K562 (cell line): ENCODE measurements around the gene FERMT3. TPM values are rescaled to one million over a fixed set of nuclear protein-coding genes. Genes with fewer than 3 reads are reported as not detected.
A peak's percentile ranks its signal among the peaks of the same experiment; 100 is the strongest.

Experiments used
- COPS2 ChIP-seq: fragments of 450-650 bp; conservative IDR thresholded peaks from 2 replicates; pipeline ENCODE4 v1.6.1; 2016; ENCODE audit warnings: mild to moderate bottlenecking, moderate library complexity
- CREB1 ChIP-seq, 2 experiments: sonication (generic) in 1 of 2; formaldehyde crosslinking in 1 of 2; IDR thresholded peaks; 2 replicates each; pipeline versions ENCODE4 v1.6.1 to v1.8.0; 2012 to 2022; ENCODE audit warnings: inconsistent platforms in 1 of 2, mild to moderate bottlenecking in 1 of 2, missing genetic modification reagents in 1 of 2, moderate library complexity in 1 of 2
- ESRRB ChIP-seq: fragments of 250-450 bp; sonication (Bioruptor Pico); IDR thresholded peaks from 2 replicates; pipeline ENCODE4 v1.5.0; 2020; ENCODE audit warnings: mild to moderate bottlenecking, moderate library complexity, borderline replicate concordance
- KAT7 ChIP-seq: sonication (generic); formaldehyde crosslinking; IDR thresholded peaks from 2 replicates; pipeline ENCODE4 v1.8.0; 2022; ENCODE audit warnings: missing genetic modification reagents, mild to moderate bottlenecking, borderline replicate concordance
- KDM5B ChIP-seq: fragments of 200-600 bp; sonication (generic); IDR thresholded peaks from 2 replicates; pipeline ENCODE4 v1.6.1; 2012; ENCODE audit warnings: low read depth, mild to moderate bottlenecking, moderate library complexity, low read length, control low read depth, inconsistent platforms; ENCODE audit not compliant: insufficient replicate concordance
- MTA3 ChIP-seq: fragments of 450-650 bp; formaldehyde crosslinking; IDR thresholded peaks from 2 replicates; pipeline ENCODE4 v1.6.1; 2017; ENCODE audit warnings: mild to moderate bottlenecking, borderline replicate concordance
- MYNN ChIP-seq, 2 experiments: sonication (generic); formaldehyde crosslinking in 1 of 2; IDR thresholded peaks; 2 replicates each; pipeline versions ENCODE4 v1.5.0 to v1.6.1; 2016 to 2020; ENCODE audit warnings: antibody characterized with exemption in 1 of 2, missing genetic modification reagents in 1 of 2
- PHF8 ChIP-seq: fragments of 200-600 bp; sonication (generic); IDR thresholded peaks from 2 replicates; pipeline ENCODE4 v1.6.1; 2012; ENCODE audit warnings: mixed run types, mild to moderate bottlenecking, inconsistent platforms, low read length, moderate library complexity, borderline replicate concordance
- SIN3A ChIP-seq, 2 experiments: fragments of 150-350 bp in 1 of 2; IDR thresholded peaks; 2 replicates each; pipeline ENCODE4 v1.6.1; 2011 to 2016; ENCODE audit warnings: borderline replicate concordance in 2 of 2, low read depth in 2 of 2, low read length in 2 of 2, mild to moderate bottlenecking in 2 of 2, moderate library complexity in 2 of 2; ENCODE audit not compliant: control insufficient read depth in 1 of 2
- TCF7 ChIP-seq: sonication (generic); IDR thresholded peaks from 2 replicates; pipeline ENCODE4 v1.6.1; 2016; ENCODE audit warnings: antibody characterized with exemption, borderline replicate concordance
- ZBTB7A ChIP-seq: IDR thresholded peaks from 2 replicates; pipeline ENCODE4 v1.6.1; 2011; ENCODE audit warnings: low read depth, mild to moderate bottlenecking, low read length, moderate library complexity, borderline replicate concordance; ENCODE audit not compliant: control insufficient read depth
- ZNF408 ChIP-seq: fragments of 250-450 bp; sonication (Bioruptor Pico); IDR thresholded peaks from 2 replicates; pipeline ENCODE4 v1.4.0; 2020; ENCODE audit warnings: low read depth, mild to moderate bottlenecking, moderate library complexity
- polyA plus RNA-seq, 8 experiments: library from polyadenylated mRNA; depleted of rRNA in 4 of 8; stranded (reverse) in 5 of 8; unstranded in 3 of 8; fragments of >200 nt; fragmentation: Nextera tagmentation in 2 of 8; fragmentation: Illumina TruSeq in 1 of 8; extraction: Ambion mirVana in 2 of 8; extraction: Trizol in 1 of 8; gene quantifications; 2 replicates each; pipeline versions ENCODE4 v1.2.1 to v1.2.3, GENCODE V29; 2011 to 2014; ENCODE audit warnings: inconsistent platforms in 1 of 8, missing spikeins in 1 of 8
- total RNA-seq, 7 experiments: library from RNA; depleted of rRNA in 6 of 7; stranded (reverse); fragments of >200 nt in 6 of 7; fragmentation: Illumina TruSeq in 2 of 7; extraction: Trizol in 2 of 7; gene quantifications; 2 replicates each; pipeline versions ENCODE4 v1.2.1 to v1.2.3, GENCODE V29; 2011 to 2021; ENCODE audit warnings: low replicate concordance in 1 of 7
- TF ChIP-seq, protein P1 (sequence below): fragments of 450-650 bp; formaldehyde crosslinking; IDR thresholded peaks from 2 replicates; pipeline ENCODE4 v1.4.0; 2020; ENCODE audit warnings: mild to moderate bottlenecking, moderate library complexity
- TF ChIP-seq, protein P2 (sequence below): IDR thresholded peaks from 2 replicates; pipeline ENCODE4 v1.6.1; 2011; ENCODE audit warnings: borderline replicate concordance, low read depth, mild to moderate bottlenecking, moderate library complexity, low read length; ENCODE audit not compliant: insufficient read depth, poor library complexity, severe bottlenecking
- TF ChIP-seq, protein P3 (sequence below): fragments of 450-650 bp; IDR thresholded peaks from 2 replicates; pipeline ENCODE4 v1.6.1; 2014; ENCODE audit warnings: low read depth, mild to moderate bottlenecking, moderate library complexity, borderline replicate concordance

FERMT3 gene
- total and polyA plus RNA-seq, 9 of the 15 experiments (the other 6 are each of a cell fraction or from before 2014, with no cell fraction given) = 3.2 to 275 (median 79.7) TPM

DNA sequence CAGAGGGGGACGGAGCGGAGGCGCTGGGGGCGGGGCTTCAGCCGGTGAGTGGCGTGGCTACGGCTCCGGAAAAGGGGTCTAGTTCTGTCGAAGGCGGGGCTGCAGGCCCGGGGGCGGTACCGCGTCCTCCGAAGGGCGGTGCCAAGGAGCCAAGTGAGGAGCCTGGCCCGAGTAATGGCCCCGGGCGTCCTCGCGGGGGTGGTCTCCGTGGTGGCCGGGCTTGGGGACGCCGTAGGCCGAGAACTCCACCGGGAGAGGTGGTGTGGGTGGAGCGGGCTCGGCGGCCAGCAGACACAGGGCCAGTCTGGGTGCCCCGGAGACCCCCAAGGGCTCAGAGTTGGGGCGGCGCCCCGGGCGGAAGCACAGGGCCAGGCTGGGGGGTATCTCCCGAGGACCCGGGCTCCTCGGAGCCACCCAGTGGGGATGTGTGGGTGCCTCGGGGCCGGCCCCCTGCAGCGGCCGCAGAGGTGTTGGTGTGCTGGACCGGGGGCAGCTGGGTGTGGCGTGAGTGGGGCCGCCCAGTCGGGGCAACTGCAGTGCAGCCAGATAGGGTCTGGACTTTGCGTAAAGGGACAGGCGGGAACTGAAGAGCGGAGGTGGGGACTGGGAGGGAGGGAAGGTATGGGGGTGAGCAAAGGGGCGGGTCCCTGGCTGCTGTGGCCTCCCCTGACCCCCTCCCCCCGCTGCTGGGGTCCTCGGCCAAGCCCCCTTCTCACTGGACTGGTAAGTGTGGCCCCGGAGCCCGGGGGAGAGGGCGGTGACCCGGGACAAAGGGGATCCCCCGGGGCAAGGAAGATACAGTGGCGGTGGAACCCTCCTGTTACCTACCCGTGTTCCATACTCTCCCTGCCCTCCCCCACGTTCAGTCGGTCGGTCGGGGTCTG, 35.2 kb downstream of the FERMT3 start (continued):
- TF ChIP-seq, protein P1, sequence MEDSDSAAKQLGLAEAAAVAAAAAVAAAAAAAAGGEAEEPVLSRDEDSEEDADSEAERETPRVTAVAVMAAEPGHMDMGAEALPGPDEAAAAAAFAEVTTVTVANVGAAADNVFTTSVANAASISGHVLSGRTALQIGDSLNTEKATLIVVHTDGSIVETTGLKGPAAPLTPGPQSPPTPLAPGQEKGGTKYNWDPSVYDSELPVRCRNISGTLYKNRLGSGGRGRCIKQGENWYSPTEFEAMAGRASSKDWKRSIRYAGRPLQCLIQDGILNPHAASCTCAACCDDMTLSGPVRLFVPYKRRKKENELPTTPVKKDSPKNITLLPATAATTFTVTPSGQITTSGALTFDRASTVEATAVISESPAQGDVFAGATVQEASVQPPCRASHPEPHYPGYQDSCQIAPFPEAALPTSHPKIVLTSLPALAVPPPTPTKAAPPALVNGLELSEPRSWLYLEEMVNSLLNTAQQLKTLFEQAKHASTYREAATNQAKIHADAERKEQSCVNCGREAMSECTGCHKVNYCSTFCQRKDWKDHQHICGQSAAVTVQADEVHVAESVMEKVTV (CRISPR knock-in tag) = no peak
- TF ChIP-seq ESRRB (CRISPR knock-in tag) (0 out of 2 replicates have a peak, but pooled peaks have one; percentile 70), TCF7 (no peak), COPS2 (no peak), MYNN (IDR thresholded peaks at IDR 0.05) (0 out of 2 replicates have a peak, but pooled peaks have one; percentile 43), MYNN (CRISPR knock-in tag; IDR thresholded peaks at IDR 0.05) (no peak), KAT7 (CRISPR knock-in tag) (no peak; the same call in 1 of the 2 replicates), MTA3 (0 out of 2 replicates have a peak, but pooled peaks have one; percentile 26), ZBTB7A (peak; percentile 66), CREB1 (IDR thresholded peaks at IDR 0.05) (no peak), CREB1 (CRISPR knock-in tag; IDR thresholded peaks at IDR 0.05) (no peak), ZNF408 (no peak), KDM5B (peak; percentile 65), PHF8 (peak; percentile 64; the same call in 1 of the 2 replicates), SIN3A (IDR thresholded peaks at IDR 0.05; ENCODE audit: borderline replicate concordance in 2 of 2, control insufficient read depth in 1 of 2, low read depth in 2 of 2, low read length in 2 of 2) (0 out of 4 replicates have a peak, but pooled peaks of 1 of the 2 experiments have one; percentile 18)
- TF ChIP-seq, protein P2, sequence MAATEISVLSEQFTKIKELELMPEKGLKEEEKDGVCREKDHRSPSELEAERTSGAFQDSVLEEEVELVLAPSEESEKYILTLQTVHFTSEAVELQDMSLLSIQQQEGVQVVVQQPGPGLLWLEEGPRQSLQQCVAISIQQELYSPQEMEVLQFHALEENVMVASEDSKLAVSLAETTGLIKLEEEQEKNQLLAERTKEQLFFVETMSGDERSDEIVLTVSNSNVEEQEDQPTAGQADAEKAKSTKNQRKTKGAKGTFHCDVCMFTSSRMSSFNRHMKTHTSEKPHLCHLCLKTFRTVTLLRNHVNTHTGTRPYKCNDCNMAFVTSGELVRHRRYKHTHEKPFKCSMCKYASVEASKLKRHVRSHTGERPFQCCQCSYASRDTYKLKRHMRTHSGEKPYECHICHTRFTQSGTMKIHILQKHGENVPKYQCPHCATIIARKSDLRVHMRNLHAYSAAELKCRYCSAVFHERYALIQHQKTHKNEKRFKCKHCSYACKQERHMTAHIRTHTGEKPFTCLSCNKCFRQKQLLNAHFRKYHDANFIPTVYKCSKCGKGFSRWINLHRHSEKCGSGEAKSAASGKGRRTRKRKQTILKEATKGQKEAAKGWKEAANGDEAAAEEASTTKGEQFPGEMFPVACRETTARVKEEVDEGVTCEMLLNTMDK = no peak
- TF ChIP-seq, protein P3, sequence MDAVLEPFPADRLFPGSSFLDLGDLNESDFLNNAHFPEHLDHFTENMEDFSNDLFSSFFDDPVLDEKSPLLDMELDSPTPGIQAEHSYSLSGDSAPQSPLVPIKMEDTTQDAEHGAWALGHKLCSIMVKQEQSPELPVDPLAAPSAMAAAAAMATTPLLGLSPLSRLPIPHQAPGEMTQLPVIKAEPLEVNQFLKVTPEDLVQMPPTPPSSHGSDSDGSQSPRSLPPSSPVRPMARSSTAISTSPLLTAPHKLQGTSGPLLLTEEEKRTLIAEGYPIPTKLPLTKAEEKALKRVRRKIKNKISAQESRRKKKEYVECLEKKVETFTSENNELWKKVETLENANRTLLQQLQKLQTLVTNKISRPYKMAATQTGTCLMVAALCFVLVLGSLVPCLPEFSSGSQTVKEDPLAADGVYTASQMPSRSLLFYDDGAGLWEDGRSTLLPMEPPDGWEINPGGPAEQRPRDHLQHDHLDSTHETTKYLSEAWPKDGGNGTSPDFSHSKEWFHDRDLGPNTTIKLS = 0 out of 2 replicates have a peak, but pooled peaks have one; percentile 4
